Activated T-helper 1 cell treated with Interleukin-2 at 50 U/mL for 16 hours (primary cell): ENCODE data around the gene NIT1.

ENCODE experiments used
- DNase-seq: peaks from one replicate; pipeline ENCODE4 v3.0.0-alpha.2; 2020; ENCODE audit warnings: low read depth

Gene NIT1

DNA sequence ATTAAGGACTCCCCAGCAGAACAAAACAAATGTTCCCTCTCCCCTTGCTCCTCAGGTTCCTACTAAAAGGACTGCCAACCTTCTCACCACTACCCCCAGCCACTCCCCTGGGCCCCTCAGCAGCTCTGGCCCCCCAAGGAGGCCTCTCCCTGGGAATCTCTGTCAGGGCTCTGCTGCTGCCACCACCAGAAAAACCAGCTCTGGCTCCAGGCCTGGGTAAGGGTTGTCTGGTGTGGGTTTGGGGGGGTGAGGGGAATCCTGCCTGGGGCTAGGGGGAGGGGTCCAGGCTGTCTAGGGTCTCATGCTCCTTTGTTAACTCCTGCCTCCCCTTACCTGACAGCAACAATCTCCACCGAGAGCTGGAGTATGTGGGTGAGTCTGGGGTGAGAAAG, 33.3 kb upstream of the NIT1 start:
- no peak for DNase-seq

DNA sequence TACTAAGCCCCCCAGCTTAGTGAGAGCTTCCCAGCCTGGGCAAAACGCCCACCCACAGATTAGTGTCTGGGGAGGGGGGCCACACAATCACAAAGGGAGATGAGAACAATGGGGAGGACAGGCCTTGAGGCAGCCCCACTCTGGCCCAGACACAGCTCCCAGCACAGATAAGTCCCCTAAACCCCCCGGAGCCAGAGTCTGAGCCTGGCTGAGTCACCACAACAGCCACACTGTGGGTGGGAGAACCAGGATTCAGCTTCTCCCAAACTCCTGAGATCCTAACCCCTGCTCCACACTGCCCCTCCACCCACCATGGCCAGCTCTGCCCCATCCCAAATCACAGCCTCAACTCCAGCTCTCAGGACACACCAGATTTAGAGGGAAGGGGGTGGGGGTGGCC, 32.7 kb upstream of the NIT1 start:
- DNase-seq = no peak

DNA sequence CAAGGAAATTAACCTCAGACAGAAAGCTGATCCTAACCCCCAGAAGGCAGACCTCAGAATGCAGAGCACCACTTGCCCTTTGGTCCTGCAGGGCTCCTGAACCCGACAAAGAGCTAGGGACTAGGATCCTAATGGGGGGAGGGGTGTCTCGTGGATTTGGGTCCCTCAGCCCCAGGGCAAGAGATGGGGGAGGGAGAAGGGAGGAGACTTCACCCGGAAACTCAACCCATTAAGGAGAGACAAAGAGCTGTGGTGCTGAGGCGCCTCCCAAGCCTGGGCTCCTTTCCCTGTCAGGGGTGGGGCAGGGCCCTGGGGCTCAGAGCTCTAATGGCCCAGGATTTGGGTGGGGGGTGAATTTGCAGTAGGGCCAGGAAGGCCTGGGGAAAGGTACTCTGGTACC, 31.4 kb upstream of the NIT1 start:
- DNase-seq = no peak

DNA sequence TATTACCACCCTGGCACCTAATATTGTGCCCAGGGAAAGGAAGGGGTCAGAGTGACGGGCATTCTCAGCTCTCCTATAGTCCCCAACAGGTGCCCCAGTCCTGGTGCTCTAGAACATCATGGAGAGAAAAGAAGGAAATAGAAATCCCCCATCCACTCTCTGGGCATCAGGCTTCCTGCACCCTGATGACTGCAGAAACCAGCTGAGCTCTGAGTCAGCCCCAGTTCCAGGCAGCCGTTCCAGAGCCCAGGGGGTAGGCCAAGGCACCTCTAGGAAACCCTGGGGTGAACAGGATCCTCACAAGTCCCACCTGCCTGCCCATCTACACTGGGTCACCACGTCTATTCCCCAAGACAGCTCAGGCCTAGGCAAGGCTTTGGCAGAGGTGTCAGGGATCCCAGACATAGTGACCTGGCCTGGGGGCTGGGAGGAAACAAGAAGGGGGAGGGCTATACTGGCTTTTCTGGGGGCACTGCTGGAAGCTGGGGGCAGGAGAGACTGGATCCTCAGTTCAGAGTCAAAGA, 29.3 kb upstream of the NIT1 start:
- no peak for DNase-seq

DNA sequence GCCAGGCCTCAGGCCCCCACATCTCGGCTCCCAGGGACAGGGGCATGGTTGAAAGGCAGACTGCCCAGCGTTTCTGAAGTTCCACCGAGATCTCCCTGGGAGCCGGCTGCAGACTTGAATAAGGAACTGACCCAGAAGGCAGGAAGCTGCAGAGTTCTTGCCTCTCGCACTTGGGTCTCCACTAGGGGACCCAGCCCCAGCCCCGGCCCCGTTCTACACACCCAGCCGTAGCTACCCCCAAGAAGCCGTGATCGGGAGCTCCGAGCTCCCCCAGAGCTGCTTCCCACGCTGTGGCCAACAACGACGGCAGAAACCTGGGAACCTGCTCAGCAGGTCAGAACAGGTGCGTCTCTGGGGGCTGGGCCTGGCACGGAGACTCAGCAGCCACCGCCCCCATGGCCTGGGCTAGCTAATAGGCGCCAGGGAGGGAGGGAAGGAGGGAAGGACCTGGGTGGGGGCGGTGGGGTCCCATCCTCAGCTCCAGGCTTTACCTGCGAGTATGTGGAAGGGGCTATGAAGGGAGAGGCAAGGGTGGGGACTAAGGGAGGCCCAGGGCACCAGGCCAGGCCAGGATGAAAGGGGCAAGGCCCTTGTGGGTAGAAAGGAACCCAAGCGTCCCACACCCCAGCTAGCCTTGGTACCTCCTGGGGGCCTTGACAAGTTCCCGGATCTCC, 28.5 kb upstream of the NIT1 start, which contains the start of gene NECTIN4:
Gene NECTIN4 (minus strand): TSS at position 308 of the 674 bp plus-strand sequence. CDS start 262 bp downstream, at position 46.
- DNase-seq = no peak

DNA sequence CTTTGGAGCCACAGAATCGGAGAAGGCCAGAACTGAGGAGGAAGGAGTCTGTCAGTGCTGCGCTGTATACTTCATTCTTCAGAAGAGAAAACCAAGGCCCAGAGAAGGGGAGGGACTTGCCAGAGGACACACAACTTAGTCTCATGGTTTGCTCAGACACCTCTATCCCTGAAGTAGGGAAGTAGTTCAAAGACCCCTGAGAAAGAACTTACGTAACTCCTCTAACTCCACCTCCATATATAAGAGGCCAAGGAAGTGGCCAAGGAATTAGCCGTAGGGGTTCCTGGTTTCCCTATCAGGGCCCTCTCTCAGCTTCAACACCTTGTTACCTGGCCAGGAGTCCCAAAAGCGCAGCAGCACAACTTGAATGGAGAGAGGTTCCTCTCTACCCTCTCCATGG, 28.0 kb upstream of the NIT1 start:
- DNase-seq = no peak

DNA sequence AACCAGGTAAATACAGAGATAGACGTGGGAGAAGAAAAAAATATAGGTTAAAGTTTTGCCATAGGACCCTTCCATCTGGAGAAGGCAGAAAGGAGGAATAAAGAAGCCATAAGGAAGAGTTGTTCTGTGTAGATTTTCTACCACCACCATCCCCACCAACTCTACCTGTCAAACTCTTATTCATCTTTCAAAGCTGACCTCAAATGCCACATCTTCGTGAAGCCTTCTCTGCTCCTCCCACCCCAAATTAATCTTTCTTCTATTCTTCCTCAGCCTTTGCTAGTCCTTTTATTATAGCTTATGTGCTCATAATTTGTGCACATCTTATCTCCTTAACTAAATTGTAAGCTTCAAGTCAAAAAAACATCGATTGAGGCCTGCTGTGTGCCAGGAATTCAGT, 27.3 kb upstream of the NIT1 start:
- DNase-seq = no peak

DNA sequence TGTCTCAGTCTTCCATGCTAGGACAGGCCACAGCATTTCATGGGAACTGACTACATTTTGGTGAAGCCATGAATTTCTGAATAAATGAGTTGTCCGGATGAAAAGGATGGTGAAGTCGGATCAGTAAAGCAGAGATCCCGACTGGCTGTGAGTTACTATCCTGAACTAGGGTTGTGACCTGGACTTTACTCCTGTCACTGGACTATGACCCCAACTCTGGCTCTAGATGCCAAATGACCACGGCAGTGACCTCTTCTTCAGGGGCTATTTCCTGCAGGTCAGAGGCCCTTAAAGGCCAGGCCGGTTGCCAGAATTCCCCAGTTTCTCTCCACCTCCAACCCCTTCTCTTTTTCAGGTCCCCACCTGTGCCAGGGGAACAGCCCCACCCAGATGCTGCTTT, 26.8 kb upstream of the NIT1 start:
- no peak for DNase-seq

DNA sequence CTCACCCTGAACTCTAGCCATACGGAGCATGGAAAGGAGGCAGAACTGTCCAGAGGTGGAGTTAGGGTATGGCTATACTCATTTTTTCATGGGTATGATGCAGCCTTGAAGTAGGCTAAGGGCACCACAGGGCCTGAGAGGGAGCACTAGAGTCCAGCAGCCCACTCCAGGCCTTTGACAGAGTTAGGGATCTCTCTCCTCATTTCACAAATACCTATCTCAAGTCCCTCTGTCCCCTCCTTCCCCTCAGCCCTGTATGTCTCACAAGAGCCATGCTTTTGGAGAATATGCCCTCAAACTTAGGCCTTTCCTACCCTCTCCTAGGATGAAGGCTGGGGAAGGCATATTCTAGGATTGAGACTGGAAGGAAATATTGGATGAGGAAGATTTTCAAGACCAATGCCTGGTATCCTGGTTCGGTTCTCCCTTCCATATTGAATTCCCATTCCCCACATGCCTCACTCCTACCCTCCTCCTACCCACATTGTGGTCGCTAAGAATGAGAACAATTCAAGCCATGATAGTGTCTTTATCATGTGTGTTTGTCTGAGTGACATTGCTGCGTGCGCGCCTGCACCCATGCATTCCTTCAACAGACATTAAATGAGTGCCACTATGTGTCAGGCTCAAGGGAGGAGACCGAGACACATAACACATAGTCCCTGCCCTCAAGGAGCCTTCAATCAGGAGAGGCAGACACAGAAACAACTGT, 26.0 kb upstream of the NIT1 start:
- DNase-seq = no peak

DNA sequence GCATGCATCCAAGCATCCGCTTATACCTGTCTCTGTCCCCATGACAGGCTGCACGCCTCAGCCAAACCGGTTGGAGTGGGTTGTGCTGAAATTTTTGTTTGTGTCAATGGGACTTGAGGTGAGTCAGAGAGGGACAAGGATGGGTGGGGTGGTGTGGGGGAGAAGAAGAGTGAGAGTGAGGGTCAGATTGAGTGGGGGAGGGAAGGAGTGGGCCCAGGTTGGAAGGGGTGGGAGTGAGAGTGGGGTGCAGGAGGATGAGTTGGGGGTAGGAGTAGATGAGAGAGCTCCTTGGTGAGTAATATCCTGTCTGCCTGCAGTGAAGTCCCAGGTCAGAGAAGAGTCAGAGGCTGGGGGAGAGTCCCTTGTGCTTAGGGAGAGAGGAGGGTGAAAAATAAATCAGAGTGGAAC, 25.3 kb upstream of the NIT1 start:
- DNase-seq = no peak

DNA sequence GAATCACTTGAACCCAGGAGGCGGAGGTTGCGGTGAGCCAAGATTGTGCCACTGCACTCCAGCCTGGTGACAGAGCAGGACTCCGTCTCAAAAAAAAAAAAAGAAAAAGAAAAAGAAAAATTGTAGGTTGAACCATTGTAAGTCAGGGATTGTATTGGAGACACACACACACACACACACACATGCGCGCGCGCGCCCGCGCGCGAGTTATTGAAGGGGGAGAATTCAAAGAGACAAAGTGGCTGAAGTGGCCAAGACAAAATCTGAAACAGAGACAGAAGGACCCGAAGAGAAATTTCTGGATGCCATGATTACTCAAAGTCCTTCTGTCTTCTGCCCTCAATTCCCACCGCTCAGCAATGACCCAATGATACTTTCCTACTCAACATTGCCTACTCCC, 23.4 kb upstream of the NIT1 start:
- DNase-seq = no peak

DNA sequence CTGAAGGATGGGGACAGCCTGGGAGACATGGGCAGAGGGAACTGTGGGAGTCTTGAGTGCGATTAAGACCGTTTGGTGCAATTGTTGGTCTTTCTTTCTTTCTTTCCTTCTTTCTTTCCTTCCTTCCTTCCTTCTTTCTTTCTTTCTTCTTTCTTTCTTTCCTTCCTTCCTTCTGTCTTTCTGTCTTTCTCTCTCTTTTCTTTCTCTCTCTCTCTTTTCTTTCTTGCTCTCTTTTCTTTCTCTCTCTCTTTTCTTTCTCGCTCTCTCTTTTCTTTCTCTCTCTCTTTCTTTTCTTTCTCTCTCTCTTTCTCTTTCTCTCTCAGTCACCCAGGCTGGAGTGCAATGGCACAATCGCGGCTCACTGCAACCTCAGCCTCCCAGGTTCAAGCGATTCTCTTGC, 22.7 kb upstream of the NIT1 start:
- no peak for DNase-seq

DNA sequence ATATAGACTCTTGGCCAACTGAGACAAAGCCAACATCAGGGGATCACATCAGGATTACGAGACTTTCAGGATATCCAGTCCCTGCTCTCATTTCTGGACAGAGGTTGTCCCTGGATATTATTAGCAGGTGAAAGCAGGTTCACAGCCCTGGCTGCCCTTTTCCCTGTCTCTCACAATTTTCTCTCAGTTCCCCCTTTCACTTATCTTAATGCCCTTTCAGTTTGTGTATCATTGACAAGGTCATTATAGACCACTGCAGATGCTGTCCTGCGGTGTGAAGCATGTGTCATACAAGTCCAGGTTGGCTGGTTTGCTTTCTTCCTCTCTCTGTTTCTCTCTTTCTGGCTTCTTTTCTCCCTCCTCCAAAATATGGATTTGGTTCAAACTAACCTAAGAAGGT, 21.9 kb upstream of the NIT1 start:
- DNase-seq = no peak

DNA sequence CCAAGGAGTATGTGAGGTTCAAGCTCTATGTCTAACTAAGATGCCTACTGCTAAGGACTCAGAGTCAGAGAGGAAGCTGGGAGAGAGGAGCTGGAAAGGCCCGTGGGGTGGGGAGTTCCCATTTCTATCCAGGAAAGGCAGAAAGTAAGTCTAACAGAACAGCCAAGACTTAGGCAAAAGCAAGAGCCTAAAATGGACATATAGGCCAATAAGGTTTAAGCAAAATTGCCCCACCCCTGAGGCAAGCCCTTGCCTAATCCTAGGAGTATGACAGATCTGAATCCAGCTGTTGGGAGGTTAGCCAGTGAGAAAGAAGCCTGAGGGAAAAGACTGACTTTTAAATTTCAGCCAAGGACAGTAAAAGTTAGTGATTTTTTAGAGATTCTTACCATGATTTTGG, 21.4 kb upstream of the NIT1 start:
- DNase-seq = no peak

DNA sequence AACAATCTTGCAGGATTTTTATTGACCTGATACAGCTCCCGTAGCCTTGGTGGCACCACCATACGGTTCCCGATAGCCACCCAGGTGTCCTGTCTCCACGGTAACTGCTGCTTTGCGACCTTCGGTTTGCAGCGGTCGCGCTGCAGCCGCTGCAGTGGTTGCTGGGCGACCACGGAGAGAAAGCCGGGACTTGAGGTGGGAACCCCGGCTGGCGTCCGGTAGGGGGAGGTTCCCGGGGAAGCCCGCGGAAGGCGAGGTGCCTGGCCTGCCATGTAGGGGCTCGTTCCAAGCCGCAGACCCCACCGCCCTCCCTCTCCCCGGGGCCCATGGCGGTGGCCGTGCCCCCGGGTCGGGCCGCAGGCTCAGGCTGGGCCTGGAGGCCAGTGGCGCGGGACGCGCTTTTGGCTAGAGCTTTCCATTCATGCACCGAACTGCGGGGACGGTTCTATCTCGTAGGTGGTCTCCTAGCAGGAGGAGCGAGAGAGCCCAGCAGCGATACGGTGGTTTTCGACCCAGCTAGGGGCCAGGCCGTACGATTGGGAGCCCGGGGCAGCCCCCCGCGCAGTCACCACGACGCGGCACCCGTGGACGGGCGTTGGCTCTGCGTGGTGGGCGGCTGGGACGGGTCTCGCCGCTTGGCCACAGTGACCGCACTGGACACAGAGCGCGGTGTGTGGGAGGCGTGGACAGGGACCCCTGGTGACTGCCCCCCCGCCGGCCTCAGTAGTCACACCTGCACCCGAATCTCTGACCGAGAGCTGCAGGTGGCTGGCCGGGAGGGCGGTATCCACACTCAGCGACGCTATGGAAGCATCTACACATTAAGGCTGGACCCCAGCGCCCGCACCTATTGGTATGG, 19.5 kb upstream of the NIT1 start, which contains the start of gene KLHDC9:
Gene KLHDC9 (plus strand): TSS at position 152 of the 859 bp plus-strand sequence. CDS start 175 bp downstream, at position 327.
- DNase-seq = peak; percentile 58

DNA sequence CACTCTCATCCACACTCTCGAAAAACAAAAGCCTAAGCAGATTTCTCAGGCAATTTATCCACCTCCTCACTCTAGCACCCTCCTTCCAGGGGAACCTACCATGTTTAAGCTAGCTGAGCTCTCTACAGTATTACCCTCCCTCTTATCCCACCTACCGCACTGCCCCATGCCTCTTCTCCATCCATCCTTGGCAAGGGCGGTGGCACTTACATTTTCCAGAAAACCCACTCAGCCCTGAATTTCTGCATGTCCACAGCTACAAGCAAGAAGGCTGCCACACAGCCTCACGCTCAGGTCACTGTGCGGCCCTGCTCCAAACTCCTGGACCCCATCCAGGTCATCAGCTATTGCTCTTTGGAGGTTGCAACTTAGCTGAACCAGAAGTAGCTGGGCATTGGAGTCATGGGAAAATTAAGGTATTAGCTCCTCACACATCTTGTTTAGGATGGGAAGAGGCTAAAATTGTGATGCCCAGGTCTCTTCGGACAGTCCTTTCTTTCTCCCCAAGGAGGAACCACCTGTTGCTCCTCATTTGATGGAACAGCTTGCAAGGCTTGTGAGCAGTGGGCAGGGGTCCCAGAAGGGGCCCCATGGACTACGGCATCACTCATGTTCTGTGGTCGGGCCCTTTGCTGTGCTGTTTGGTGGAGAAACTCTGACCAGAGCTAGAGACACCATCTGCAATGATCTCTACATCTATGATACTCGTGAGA, 18.7 kb upstream of the NIT1 start:
- no peak for DNase-seq

DNA sequence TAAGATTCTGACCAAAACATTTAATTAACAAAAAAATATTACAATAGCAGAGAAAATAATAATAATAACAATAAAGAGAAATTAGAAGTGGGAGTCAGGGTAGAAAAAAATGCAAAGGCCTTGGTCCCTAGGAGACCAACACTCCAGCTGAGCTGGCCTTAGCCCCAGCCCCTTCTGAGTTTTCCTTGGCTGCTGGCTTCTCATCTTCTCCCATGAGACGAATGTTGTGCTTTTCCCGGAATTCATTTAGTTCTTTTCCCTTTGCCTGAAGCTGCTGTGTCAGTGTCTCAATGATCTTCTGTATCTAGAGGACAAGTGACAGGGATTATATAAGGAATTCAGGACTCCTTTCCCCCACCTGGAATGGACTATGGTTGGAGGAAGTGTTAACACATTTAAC, 17.3 kb upstream of the NIT1 start:
- DNase-seq = no peak

DNA sequence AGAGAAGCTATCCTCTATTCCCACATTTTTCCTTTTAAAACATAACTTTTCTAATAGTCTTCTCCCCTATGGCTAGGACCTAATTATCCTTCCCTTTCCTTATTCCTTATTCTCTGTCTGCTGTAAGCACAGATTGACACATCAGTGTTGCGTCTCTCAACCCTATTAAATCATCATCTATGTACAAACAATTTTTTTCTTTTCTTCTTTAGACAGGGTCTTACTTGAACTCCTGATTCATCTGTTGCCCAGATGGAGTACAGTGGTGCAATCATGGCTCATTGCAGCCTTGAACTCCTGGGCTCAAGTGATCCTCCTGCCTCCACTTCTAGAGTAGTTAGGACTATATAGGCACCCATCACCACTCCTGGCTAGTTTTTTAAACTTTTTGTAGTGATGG, 11.5 kb upstream of the NIT1 start:
- no peak for DNase-seq

DNA sequence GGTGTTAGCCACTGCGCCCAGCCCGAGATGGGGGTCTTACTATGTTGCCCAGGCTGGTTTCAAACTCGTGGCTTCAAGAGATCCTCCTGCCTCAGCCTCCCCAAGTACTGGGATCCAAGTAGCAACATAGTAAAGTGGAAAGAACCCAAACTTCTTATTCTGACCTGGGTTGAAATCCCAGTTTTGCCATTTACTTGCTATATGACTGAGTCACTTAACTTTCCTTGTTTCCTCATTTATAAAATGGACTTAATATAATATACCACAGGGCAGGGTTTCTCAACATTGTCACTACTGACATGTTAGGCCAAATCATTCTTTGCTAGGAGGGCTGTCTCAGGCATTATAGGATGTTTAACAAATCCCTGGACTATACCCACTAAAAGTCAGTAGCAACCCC, 6.8 kb upstream of the NIT1 start:
- DNase-seq = no peak

DNA sequence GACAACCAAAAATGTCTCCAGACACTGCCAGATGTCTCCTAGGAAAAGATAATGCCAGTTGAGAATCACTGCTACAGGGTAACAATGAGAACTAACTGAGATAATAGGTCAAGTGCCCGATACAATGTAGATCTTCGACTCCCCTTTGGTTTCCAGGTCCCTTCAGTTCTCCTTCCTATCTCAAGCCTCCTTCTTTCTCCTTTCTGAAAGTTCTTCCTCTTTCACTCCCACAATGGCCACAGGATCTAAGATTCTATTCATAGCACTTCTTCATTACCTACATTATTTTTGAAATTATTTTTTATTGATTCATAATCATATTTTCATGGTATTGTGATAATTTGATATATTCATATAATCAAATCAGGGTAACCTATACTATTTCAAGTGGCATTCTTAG, 6.4 kb upstream of the NIT1 start:
- DNase-seq = no peak

DNA sequence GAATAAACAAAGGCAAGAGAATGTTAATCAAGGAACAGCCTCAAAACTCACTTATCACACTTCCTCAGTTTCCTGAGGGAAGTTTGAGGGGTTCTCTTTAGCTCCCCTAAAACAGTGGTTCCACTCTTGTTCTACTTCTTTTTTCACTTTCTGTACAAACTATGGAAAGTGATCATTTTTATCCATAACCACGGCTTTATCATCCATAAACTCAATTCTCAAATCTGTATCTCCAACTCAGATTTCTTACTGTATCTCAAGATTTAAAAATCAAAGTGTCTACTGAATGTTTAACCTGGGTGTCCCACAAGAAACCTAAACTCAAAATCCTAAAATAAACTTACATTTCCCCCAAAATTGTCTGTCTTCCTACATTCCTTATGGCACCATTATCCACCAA, 4.0 kb upstream of the NIT1 start:
- DNase-seq = no peak

DNA sequence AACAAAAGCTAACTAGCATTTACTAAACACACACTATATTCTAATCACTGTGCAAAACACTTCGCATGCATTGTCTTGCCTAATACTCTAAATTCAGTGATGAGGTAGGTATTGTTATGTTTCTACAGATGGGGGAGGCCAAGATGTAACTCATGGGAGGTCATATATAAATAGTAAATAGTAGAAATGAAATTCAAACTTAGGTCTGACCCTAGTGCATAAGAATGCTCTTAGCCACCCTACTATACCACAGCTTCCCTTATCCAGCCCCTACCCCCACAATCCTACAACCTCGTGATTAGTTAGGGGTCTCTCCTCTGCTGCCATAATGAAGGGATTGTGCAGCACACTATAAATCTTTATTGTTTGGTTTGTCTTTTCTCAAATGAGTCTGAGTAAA, 3.3 kb upstream of the NIT1 start:
- no peak for DNase-seq
